Right lobe of liver (tissue), 4 donors: ENCODE results near the gene IRF8.

ENCODE experiments used
- POLR2A ChIP-seq: fragments of 450-650 bp; IDR thresholded peaks from one replicate; pipeline ENCODE4 v1.6.1; 2017; ENCODE audit warnings: antibody characterized with exemption, mild to moderate bottlenecking
- TF ChIP-seq, protein P1 (sequence below), 4 donors: fragments of 200-600 bp in 3 of 4; fragments of 450-650 bp in 1 of 4; IDR thresholded peaks; one replicate each; pipeline versions ENCODE4 v1.5.1 to v1.8.0; 2016 to 2022; ENCODE audit warnings: antibody characterized with exemption in 4 of 4, mild to moderate bottlenecking in 2 of 4
- donor health status: DM: no; HTN: no; CAD: no.
- donor health status: DM: no; HTN: no; CAD: no.
- donor health status: DM: no; HTN: yes; CAD: no.

DNA sequence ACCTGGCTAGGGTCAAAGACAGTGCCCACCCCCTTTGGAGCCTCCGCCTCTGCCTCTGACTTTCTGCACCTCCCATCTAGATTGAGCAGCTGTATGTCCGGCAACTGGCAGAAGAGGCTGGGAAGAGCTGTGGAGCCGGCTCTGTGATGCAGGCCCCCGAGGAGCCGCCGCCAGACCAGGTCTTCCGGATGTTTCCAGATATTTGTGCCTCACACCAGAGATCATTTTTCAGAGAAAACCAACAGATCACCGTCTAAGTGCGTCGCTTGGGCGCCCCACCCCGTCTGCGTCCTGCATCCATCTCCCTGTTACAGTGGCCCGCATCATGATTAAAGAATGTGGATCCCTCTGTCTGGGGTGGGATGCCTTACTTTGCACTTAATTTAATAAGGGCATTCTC is 22.1 kb downstream of the IRF8 start:
- TF ChIP-seq, protein P1, sequence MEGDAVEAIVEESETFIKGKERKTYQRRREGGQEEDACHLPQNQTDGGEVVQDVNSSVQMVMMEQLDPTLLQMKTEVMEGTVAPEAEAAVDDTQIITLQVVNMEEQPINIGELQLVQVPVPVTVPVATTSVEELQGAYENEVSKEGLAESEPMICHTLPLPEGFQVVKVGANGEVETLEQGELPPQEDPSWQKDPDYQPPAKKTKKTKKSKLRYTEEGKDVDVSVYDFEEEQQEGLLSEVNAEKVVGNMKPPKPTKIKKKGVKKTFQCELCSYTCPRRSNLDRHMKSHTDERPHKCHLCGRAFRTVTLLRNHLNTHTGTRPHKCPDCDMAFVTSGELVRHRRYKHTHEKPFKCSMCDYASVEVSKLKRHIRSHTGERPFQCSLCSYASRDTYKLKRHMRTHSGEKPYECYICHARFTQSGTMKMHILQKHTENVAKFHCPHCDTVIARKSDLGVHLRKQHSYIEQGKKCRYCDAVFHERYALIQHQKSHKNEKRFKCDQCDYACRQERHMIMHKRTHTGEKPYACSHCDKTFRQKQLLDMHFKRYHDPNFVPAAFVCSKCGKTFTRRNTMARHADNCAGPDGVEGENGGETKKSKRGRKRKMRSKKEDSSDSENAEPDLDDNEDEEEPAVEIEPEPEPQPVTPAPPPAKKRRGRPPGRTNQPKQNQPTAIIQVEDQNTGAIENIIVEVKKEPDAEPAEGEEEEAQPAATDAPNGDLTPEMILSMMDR (IDR thresholded peaks at IDR 0.05) = no peak
- no peak for TF ChIP-seq POLR2A
